Trophoblast cell (in vitro differentiated cells and primary cell): ENCODE measurements around the gene AP2A2.

ENCODE experiments used
- DNase-seq, 2 donors: peaks; one replicate each; pipeline ENCODE4 v3.0.0-alpha.2; 2016
- H2AFZ ChIP-seq: 2 replicates; pipeline ENCODE4 v1.6.1; 2013; ENCODE audit warnings: low read length, moderate library complexity, mild to moderate bottlenecking; ENCODE audit not compliant: insufficient read depth, poor library complexity
- H2AK5ac ChIP-seq: 2 replicates; pipeline ENCODE4 v1.6.1; 2013; ENCODE audit warnings: mild to moderate bottlenecking, low read length
- H2BK120ac ChIP-seq: 2 replicates; pipeline ENCODE4 v1.6.1; 2013; ENCODE audit warnings: low read length, mild to moderate bottlenecking, moderate library complexity; ENCODE audit not compliant: insufficient read depth, poor library complexity
- H2BK12ac ChIP-seq: 2 replicates; pipeline ENCODE4 v1.6.1; 2013; ENCODE audit warnings: mild to moderate bottlenecking, low read length, moderate library complexity
- H2BK5ac ChIP-seq: 2 replicates; pipeline ENCODE4 v1.6.1; 2013; ENCODE audit warnings: low read length, low read depth, moderate library complexity, mild to moderate bottlenecking; ENCODE audit not compliant: poor library complexity
- H3K14ac ChIP-seq: 2 replicates; pipeline ENCODE4 v1.6.1; 2013; ENCODE audit warnings: mild to moderate bottlenecking, low read length
- H3K18ac ChIP-seq: 2 replicates; pipeline ENCODE4 v1.6.1; 2013; ENCODE audit warnings: mild to moderate bottlenecking, low read length
- H3K23ac ChIP-seq: 2 replicates; pipeline ENCODE4 v1.6.1; 2013; ENCODE audit warnings: low read length
- H3K27ac ChIP-seq: 2 replicates; pipeline ENCODE4 v1.5.1; 2013; ENCODE audit warnings: low read depth, mild to moderate bottlenecking, inconsistent platforms, low read length, moderate library complexity
- H3K27me3 ChIP-seq: 2 replicates; pipeline ENCODE4 v1.6.1; 2013; ENCODE audit warnings: inconsistent platforms, mild to moderate bottlenecking, low read length, moderate library complexity; ENCODE audit not compliant: insufficient read depth
- H3K36me3 ChIP-seq, 2 experiments: 1 replicate in 1 of 2; 2 replicates in 1 of 2; pipeline ENCODE4 v1.6.1; 2013; ENCODE audit warnings: low read length in 2 of 2, mild to moderate bottlenecking in 2 of 2, moderate library complexity in 1 of 2; ENCODE audit not compliant: insufficient read depth in 2 of 2, control insufficient read depth in 1 of 2
- H3K4ac ChIP-seq: 2 replicates; pipeline ENCODE4 v1.6.1; 2013; ENCODE audit warnings: low read depth, mild to moderate bottlenecking, low read length, moderate library complexity
- H3K4me1 ChIP-seq, 2 experiments: 1 replicate in 1 of 2; 2 replicates in 1 of 2; pipeline ENCODE4 v1.6.1; 2013; ENCODE audit warnings: low read length in 2 of 2, mild to moderate bottlenecking in 2 of 2, moderate library complexity in 1 of 2; ENCODE audit not compliant: insufficient read depth in 2 of 2, control insufficient read depth in 1 of 2
- H3K4me2 ChIP-seq: 2 replicates; pipeline ENCODE4 v1.6.1; 2013; ENCODE audit warnings: inconsistent platforms, mild to moderate bottlenecking, low read length, moderate library complexity
- H3K4me3 ChIP-seq: 2 replicates; pipeline ENCODE4 v1.5.1; 2013; ENCODE audit warnings: mild to moderate bottlenecking, low read depth, low read length, inconsistent platforms
- H3K79me1 ChIP-seq: one replicate; pipeline ENCODE4 v1.6.1; 2013; ENCODE audit warnings: low read length
- H3K79me2 ChIP-seq: 2 replicates; pipeline ENCODE4 v1.6.1; 2013; ENCODE audit warnings: low read length, mild to moderate bottlenecking; ENCODE audit not compliant: control insufficient read depth, insufficient read depth, poor library complexity
- H3K9ac ChIP-seq: 2 replicates; pipeline ENCODE4 v1.6.1; 2013; ENCODE audit warnings: mild to moderate bottlenecking, low read length
- H3K9me3 ChIP-seq: 2 replicates; pipeline ENCODE4 v1.6.1; 2013; ENCODE audit warnings: low read depth, mild to moderate bottlenecking, control low read depth, inconsistent platforms, low read length; ENCODE audit not compliant: insufficient read depth
- H4K12ac ChIP-seq: 2 replicates; pipeline ENCODE4 v1.6.1; 2013; ENCODE audit warnings: low read depth, mild to moderate bottlenecking, low read length, moderate library complexity
- H4K8ac ChIP-seq: 2 replicates; pipeline ENCODE4 v1.6.1; 2013; ENCODE audit warnings: low read depth, mild to moderate bottlenecking, low read length, moderate library complexity
- H4K91ac ChIP-seq: one replicate; pipeline ENCODE4 v1.6.1; 2013; ENCODE audit warnings: low read depth, mild to moderate bottlenecking, low read length, moderate library complexity
- WGBS: extraction: QIAGEN DNeasy Blood & Tissue Kit; methylation state at CpG from one replicate; pipeline ENCODE4 v1.1.7; 2013; ENCODE audit warnings: missing lambda C conversion rate; ENCODE audit not compliant: insufficient read length, insufficient coverage; ENCODE audit errors: extremely low coverage; 5-methylcytosine and 5-hydroxymethylcytosine counted together

Gene AP2A2

DNA sequence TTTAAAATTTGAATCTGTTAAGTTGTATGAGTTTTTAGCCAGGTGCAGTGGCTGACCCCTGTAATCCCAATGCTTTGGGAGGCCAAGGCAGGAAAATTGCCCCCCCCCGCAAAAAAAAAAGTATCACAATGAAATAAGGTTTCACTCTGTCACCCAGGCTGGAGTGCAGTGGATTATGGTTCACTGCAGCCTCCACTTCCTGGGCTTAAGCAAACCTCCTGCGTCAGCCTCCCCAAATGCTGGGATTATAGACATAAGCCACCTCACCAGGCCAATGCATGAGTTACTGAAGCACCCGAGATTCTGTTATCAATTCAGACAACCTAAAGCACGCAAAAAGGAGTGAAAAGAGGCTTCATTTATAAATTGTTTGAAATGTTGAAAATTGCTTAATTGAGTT lies 12.6 kb upstream of the AP2A2 start:
- Histone ChIP-seq H2AK5ac (no peak overlapping the region), H2BK12ac (no peak overlapping the region), H3K9me3 (no peaks in the 10 kb centered on the region), H2BK120ac (no peak overlapping the region), H3K79me2 (peaks cover 12% of the 10 kb centered on the region), H3K4me3 (no peak overlapping the region), H3K79me1 (peaks cover 13% of the 10 kb centered on the region), H4K8ac (no peak overlapping the region), H3K4ac (no peak overlapping the region), H2AFZ (no peak overlapping the region), H3K27ac (no peak overlapping the region), H3K27me3 (no peaks in the 10 kb centered on the region), H4K12ac (no peak overlapping the region), H4K91ac (no peak overlapping the region), H3K4me2 (no peak overlapping the region), H3K4me1 (peaks cover 5 to 11% of the 10 kb centered on the region in 2 experiments), H3K36me3 (peaks cover 0 to 4% of the 10 kb centered on the region in 2 experiments), H3K9ac (no peak overlapping the region), H3K23ac (no peak overlapping the region), H2BK5ac (no peak overlapping the region), H3K14ac (no peak overlapping the region), H3K18ac (no peak overlapping the region)
- no CpG with 5 or more reads among the region's 4 CpGs for WGBS
- no peak for DNase-seq

DNA sequence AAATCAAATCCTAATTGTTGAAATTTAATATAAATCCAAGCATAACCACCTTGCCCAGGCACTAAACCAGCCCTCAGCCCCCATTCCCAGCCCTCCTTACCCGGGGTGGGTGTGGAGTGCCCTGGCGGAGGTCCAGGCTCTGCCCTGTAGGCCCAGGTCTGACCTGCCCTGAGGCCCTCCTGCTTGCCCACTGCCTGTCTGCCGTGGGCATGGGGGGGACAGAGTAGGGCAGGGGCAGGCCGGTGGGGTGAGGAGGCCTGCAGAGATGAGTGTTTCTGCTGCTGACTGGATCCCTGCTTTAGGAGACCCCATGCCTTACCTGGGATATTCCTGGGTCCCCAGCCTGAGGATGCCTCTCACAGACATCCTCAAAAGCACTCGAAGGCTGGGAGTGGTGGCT lies 11.5 kb upstream of the AP2A2 start:
- Histone ChIP-seq H3K23ac (no peak overlapping the region), H2BK120ac (no peak overlapping the region), H3K27ac (no peak overlapping the region), H3K36me3 (peaks cover 0 to 1% of the 10 kb centered on the region in 2 experiments), H3K9ac (no peak overlapping the region), H3K79me2 (peaks cover 12% of the 10 kb centered on the region), H3K79me1 (peaks cover 13% of the 10 kb centered on the region), H2BK5ac (no peak overlapping the region), H2AFZ (no peak overlapping the region), H3K4me2 (no peak overlapping the region), H3K18ac (no peak overlapping the region), H4K12ac (no peak overlapping the region), H3K4me3 (no peak overlapping the region), H3K4me1 (peaks cover 5 to 11% of the 10 kb centered on the region in 2 experiments), H2AK5ac (no peak overlapping the region), H2BK12ac (no peak overlapping the region), H3K14ac (no peak overlapping the region), H3K27me3 (no peaks in the 10 kb centered on the region), H3K4ac (no peak overlapping the region), H3K9me3 (peaks cover under 1% of the 10 kb centered on the region), H4K91ac (no peak overlapping the region), H4K8ac (no peak overlapping the region)
- WGBS, result no CpG with 5 or more reads among the region's 5 CpGs
- DNase-seq, result no peak

GRCh38 chr11:914747-915501 lies 10.7 kb upstream of the AP2A2 start:
- H3K36me3 ChIP-seq, result no peaks in the 10 kb centered on the region
- no peak overlapping the region for H2AFZ ChIP-seq
- peaks cover 5 to 7% of the 10 kb centered on the region in 2 experiments for H3K4me1 ChIP-seq
- no peak for DNase-seq
- no peak overlapping the region for H3K23ac ChIP-seq
- WGBS, result no CpG with 5 or more reads among the region's 21 CpGs
- peaks cover 2% of the 10 kb centered on the region for H3K9me3 ChIP-seq
- H3K14ac ChIP-seq, result no peak overlapping the region
- H3K4ac ChIP-seq, result no peak overlapping the region
- no peak overlapping the region for H4K8ac ChIP-seq
- H2BK120ac ChIP-seq, result no peak overlapping the region
- no peak overlapping the region for H3K18ac ChIP-seq
- peaks cover 13% of the 10 kb centered on the region for H3K79me1 ChIP-seq
- no peak overlapping the region for H2AK5ac ChIP-seq
- H3K9ac ChIP-seq, result peak overlapping the region; percentile 12
- H3K4me2 ChIP-seq, result no peak overlapping the region
- H3K27ac ChIP-seq, result no peak overlapping the region
- H3K4me3 ChIP-seq, result no peak overlapping the region
- no peaks in the 10 kb centered on the region for H3K27me3 ChIP-seq
- no peak overlapping the region for H2BK12ac ChIP-seq
- H3K79me2 ChIP-seq, result peaks cover 12% of the 10 kb centered on the region
- no peak overlapping the region for H4K91ac ChIP-seq
- H4K12ac ChIP-seq, result no peak overlapping the region
- no peak overlapping the region for H2BK5ac ChIP-seq

DNA sequence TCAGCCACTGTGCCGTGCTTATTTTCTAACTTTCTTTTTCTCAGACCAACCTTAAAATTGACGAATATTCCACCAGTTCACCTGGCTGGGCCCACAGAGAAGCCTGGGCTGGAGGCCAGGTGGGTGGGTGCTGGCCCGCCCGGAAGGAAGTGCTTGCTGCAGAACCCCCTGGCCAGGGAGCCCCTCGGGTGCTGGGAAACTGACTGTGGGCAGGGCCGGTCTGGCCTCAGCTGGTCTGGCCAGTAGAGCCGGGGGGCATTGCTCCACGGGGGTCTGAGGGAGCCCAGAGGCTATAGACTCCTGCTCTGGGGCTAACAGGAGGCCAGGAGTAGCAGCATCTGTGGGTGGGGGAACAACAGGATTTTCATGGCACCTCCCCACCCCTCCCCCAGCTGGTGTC lies 8.2 kb upstream of the AP2A2 start:
- Histone ChIP-seq H4K8ac (no peak overlapping the region), H3K36me3 (no peaks in the 10 kb centered on the region), H2BK12ac (no peak overlapping the region), H4K91ac (no peak overlapping the region), H2AK5ac (no peak overlapping the region), H3K14ac (no peak overlapping the region), H3K79me1 (no peaks in the 10 kb centered on the region), H3K9me3 (peaks cover 2% of the 10 kb centered on the region), H3K4me2 (no peak overlapping the region), H3K27me3 (no peaks in the 10 kb centered on the region), H3K79me2 (no peaks in the 10 kb centered on the region), H3K4ac (no peak overlapping the region), H3K4me3 (no peak overlapping the region), H2AFZ (no peak overlapping the region), H4K12ac (no peak overlapping the region), H3K23ac (no peak overlapping the region), H3K18ac (no peak overlapping the region), H2BK5ac (no peak overlapping the region), H3K27ac (no peak overlapping the region), H3K9ac (no peak overlapping the region), H3K4me1 (no peaks in the 10 kb centered on the region), H2BK120ac (no peak overlapping the region)
- no peak for DNase-seq
- no CpG with 5 or more reads among the region's 8 CpGs for WGBS
